K562 (cell line): Measurements from ENCODE around the gene PRICKLE4. TPM values are rescaled to one million over a fixed set of nuclear protein-coding genes. Genes with fewer than 3 reads are reported as not detected.
A peak's percentile ranks its signal among the peaks of the same experiment; 100 is the strongest.

Experiments
- ESRRA ChIP-seq: fragments of 450-650 bp; IDR thresholded peaks from 2 replicates; pipeline ENCODE4 v1.6.1; 2014; ENCODE audit warnings: low read depth, mild to moderate bottlenecking, moderate library complexity, borderline replicate concordance
- FOXM1 ChIP-seq, 2 experiments: fragments of 450-650 bp in 1 of 2; sonication (generic) in 1 of 2; formaldehyde crosslinking in 1 of 2; IDR thresholded peaks; 2 replicates each; pipeline versions ENCODE4 v1.6.1 to v1.9.0; 2017 to 2022; ENCODE audit warnings: low read depth in 2 of 2, mild to moderate bottlenecking in 2 of 2, missing genetic modification reagents in 1 of 2, moderate library complexity in 1 of 2
- GATAD2B ChIP-seq: fragments of 450-650 bp; IDR thresholded peaks from 2 replicates; pipeline ENCODE4 v1.6.1; 2017; ENCODE audit warnings: mild to moderate bottlenecking, borderline replicate concordance
- KAT7 ChIP-seq: sonication (generic); formaldehyde crosslinking; IDR thresholded peaks from 2 replicates; pipeline ENCODE4 v1.8.0; 2022; ENCODE audit warnings: missing genetic modification reagents, mild to moderate bottlenecking, borderline replicate concordance
- POLR2G ChIP-seq: fragments of 200-400 bp; formaldehyde crosslinking; IDR thresholded peaks from 2 replicates; pipeline ENCODE4 v1.6.1; 2017; ENCODE audit warnings: low read depth, mild to moderate bottlenecking, antibody characterized with exemption, low read length, moderate library complexity
- RB1 ChIP-seq: fragments of 450-650 bp; IDR thresholded peaks from 2 replicates; pipeline ENCODE4 v1.6.1; 2017; ENCODE audit warnings: low read depth, mild to moderate bottlenecking
- SMARCE1 ChIP-seq: fragments of 450-650 bp; IDR thresholded peaks from 2 replicates; pipeline ENCODE4 v1.7.1; 2016; ENCODE audit warnings: mild to moderate bottlenecking
- ZFP1 ChIP-seq: fragments of 450-650 bp; formaldehyde crosslinking; IDR thresholded peaks from 2 replicates; pipeline ENCODE4 v1.4.0; 2020; ENCODE audit warnings: mild to moderate bottlenecking, mixed read lengths
- ZNF23 ChIP-seq: fragments of 250-450 bp; sonication (Bioruptor Pico); IDR thresholded peaks from 2 replicates; pipeline ENCODE4 v1.4.0; 2020; ENCODE audit warnings: mild to moderate bottlenecking
- ZNF79 ChIP-seq: fragments of 250-450 bp; sonication (Bioruptor Pico); IDR thresholded peaks from 2 replicates; pipeline ENCODE4 v1.4.0; 2020; ENCODE audit warnings: low read depth, mild to moderate bottlenecking, moderate library complexity
- ZSCAN32 ChIP-seq: fragments of 450-650 bp; formaldehyde crosslinking; IDR thresholded peaks from 2 replicates; pipeline ENCODE4 v1.4.0; 2020; ENCODE audit warnings: mild to moderate bottlenecking, moderate library complexity
- polyA plus RNA-seq, 8 experiments: library from polyadenylated mRNA; depleted of rRNA in 4 of 8; stranded (reverse) in 5 of 8; unstranded in 3 of 8; fragments of >200 nt; fragmentation: Nextera tagmentation in 2 of 8; fragmentation: Illumina TruSeq in 1 of 8; extraction: Ambion mirVana in 2 of 8; extraction: Trizol in 1 of 8; gene quantifications; 2 replicates each; pipeline versions ENCODE4 v1.2.1 to v1.2.3, GENCODE V29; 2011 to 2014; ENCODE audit warnings: inconsistent platforms in 1 of 8, missing spikeins in 1 of 8
- total RNA-seq, 7 experiments: library from RNA; depleted of rRNA in 6 of 7; stranded (reverse); fragments of >200 nt in 6 of 7; fragmentation: Illumina TruSeq in 2 of 7; extraction: Trizol in 2 of 7; gene quantifications; 2 replicates each; pipeline versions ENCODE4 v1.2.1 to v1.2.3, GENCODE V29; 2011 to 2021; ENCODE audit warnings: low replicate concordance in 1 of 7
- TF ChIP-seq, protein P1 (sequence below), 2 experiments: fragments of 250-450 bp in 1 of 2; fragments of 450-650 bp in 1 of 2; sonication (Bioruptor Pico) in 1 of 2; IDR thresholded peaks; 2 replicates each; pipeline versions ENCODE4 v1.6.1 to v1.8.0; 2016 to 2021; ENCODE audit warnings: mild to moderate bottlenecking in 2 of 2, moderate library complexity in 2 of 2, missing compliant biosample characterization in 1 of 2, missing genetic modification characterization in 1 of 2
- TF ChIP-seq, protein P2 (sequence below): fragments of 250-450 bp; sonication (Bioruptor Pico); IDR thresholded peaks from 2 replicates; pipeline ENCODE4 v1.4.0; 2020; ENCODE audit warnings: mild to moderate bottlenecking
- TF ChIP-seq, protein P3 (sequence below): fragments of 450-650 bp; IDR thresholded peaks from 2 replicates; pipeline ENCODE4 v1.6.1; 2014; ENCODE audit warnings: low read depth, mild to moderate bottlenecking, moderate library complexity, borderline replicate concordance

Gene PRICKLE4
- total and polyA plus RNA-seq, 9 of the 15 experiments (the other 6 are each of a cell fraction or from before 2014, with no cell fraction given) = 0.20 to 0.32 (median 0.27) TPM; not detected in 6

DNA sequence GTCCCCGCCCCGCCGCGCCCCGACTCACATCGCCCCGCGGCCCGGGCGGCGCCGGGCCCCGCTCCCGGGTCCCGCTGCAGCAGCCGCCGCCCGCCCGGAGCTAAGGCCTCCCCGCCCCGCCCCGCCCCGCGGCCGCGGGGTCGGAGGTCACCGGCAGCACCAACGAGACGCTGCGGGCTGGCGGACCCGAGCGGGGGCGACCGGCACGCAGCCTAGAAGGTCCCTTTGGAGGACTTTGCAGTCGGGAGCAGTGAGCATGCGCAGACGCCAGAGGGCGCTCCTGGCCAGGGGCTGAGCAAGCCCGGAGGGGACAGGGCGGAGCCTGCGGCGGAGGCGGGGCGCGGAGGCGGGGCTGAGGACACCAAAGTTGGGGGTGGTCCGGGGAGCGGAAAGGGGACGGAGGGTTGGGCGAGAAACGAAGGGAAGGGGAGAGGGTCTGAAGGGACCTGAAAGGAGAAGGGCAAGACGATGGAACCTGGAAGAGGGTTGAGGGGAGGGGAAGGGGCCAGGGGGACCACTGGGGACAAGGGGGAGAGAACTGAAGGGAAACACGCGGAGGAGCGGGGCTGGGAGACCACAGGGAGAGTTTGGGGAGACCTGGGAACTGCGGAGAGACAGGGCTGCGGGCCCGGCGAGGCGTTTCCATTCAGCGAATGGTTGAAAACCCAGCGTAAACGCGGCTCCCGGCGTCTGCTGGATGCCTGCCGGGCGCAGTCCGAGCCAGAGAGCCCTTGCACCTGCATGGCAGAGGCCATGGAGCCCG lies 613 bp upstream of the PRICKLE4 start, which contains the start of gene FRS3 (continued):
- TF ChIP-seq, protein P1, sequence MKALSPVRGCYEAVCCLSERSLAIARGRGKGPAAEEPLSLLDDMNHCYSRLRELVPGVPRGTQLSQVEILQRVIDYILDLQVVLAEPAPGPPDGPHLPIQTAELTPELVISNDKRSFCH (CRISPR knock-in tag; IDR thresholded peaks at IDR 0.05) = no peak
- TF ChIP-seq, protein P1 (tag; IDR thresholded peaks at IDR 0.05) = no peak
- TF ChIP-seq KAT7 (CRISPR knock-in tag) = peak; percentile 72; the same call in 1 of the 2 replicates
- TF ChIP-seq, protein P2, sequence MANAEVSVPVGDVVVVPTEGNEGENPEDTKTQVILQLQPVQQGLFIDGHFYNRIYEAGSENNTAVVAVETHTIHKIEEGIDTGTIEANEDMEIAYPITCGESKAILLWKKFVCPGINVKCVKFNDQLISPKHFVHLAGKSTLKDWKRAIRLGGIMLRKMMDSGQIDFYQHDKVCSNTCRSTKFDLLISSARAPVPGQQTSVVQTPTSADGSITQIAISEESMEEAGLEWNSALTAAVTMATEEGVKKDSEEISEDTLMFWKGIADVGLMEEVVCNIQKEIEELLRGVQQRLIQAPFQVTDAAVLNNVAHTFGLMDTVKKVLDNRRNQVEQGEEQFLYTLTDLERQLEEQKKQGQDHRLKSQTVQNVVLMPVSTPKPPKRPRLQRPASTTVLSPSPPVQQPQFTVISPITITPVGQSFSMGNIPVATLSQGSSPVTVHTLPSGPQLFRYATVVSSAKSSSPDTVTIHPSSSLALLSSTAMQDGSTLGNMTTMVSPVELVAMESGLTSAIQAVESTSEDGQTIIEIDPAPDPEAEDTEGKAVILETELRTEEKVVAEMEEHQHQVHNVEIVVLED = peak; percentile 65
- TF ChIP-seq GATAD2B = peak; percentile 95
- TF ChIP-seq ZNF23 (CRISPR knock-in tag) = no peak
- peak; percentile 45 for TF ChIP-seq SMARCE1
- TF ChIP-seq RB1 = peak; percentile 99
- TF ChIP-seq ESRRA = peak; percentile 72; the same call in 1 of the 2 replicates
- TF ChIP-seq, protein P3, sequence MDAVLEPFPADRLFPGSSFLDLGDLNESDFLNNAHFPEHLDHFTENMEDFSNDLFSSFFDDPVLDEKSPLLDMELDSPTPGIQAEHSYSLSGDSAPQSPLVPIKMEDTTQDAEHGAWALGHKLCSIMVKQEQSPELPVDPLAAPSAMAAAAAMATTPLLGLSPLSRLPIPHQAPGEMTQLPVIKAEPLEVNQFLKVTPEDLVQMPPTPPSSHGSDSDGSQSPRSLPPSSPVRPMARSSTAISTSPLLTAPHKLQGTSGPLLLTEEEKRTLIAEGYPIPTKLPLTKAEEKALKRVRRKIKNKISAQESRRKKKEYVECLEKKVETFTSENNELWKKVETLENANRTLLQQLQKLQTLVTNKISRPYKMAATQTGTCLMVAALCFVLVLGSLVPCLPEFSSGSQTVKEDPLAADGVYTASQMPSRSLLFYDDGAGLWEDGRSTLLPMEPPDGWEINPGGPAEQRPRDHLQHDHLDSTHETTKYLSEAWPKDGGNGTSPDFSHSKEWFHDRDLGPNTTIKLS = peak; percentile 57; the same call in 1 of the 2 replicates
- peak; percentile 75 for TF ChIP-seq POLR2G
- TF ChIP-seq ZFP1 (CRISPR knock-in tag) = no peak
- TF ChIP-seq ZSCAN32 = peak; percentile 16; the same call in 1 of the 2 replicates
- TF ChIP-seq ZNF79 = no peak
- no peak for TF ChIP-seq FOXM1 (IDR thresholded peaks at IDR 0.05; ENCODE audit: low read depth)
- TF ChIP-seq FOXM1 (CRISPR knock-in tag; IDR thresholded peaks at IDR 0.05; ENCODE audit: low read depth) = 0 out of 2 replicates have a peak, but pooled peaks have one; percentile 71
